Measurements from ENCODE around the gene CDKAL1.

CDKAL1 gene

DNA sequence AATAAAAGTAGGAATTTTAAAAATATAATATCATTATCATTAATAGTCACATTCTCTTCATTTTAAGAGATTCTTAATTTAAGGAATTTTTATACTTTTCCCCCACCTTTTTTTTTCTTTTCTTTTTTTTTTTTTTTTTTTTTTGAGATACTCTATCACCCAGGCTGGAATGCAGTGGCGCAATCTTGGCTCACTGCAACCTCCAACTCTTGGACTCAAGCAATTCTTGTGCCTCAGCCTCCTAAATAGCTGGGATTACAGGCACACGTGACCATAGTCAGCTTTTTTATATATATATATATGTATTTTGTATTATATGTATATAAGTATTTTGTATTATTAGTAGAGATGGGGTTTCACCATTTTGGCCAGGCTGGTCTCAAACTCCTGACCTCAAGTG is 457.7 kb downstream of the CDKAL1 start:
- no peak for DNase-seq

DNA sequence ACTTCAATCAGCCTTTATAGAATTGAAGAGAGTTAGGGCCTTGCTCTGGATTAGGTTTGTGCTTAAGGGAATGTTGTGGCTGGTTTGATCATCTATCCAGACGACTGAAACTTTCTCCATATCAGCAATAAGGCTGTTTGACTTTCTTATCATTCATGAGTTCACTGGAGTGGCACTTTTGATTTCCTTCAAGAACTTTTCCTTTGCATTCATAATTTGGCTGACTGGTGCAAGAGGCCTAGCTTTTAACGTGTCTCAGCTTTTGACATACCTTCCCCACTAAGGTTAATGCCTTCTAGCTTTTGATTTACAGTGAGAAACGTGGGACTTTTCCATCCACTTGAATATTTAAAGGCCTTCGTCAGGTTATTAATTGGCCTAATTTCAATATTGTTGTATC is 461.8 kb downstream of the CDKAL1 start:
- DNase-seq: no peak

DNA sequence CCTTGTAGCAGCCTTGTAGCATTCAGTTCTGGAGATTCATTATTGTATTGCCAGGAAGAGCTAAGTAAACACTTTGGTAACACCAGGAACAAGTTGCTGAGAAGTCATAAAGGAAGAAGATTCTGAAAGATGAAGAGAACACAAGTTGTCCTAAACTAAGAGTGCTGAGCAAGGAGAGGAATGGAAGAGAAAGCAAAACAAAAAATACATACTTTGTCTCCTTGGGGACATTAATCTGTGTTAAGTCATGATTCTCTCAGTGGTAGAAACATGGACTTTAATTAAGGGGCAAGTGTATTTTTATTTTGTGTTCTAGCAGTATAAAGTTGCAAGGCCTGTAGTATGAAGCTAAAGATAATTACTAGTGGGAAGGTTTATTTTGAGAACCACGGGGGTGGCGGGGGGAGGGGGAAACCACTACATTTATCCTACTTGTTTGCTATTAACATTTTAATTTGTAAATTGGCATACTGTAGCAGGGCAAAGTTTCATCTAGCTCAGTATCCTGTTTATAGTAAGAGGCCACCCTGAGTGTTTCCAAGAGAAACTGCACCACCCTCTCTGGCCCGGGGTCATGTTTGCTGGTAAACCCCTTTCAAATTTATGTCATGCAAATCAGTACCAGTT is 463.0 kb downstream of the CDKAL1 start:
- DNase-seq: no peak

DNA sequence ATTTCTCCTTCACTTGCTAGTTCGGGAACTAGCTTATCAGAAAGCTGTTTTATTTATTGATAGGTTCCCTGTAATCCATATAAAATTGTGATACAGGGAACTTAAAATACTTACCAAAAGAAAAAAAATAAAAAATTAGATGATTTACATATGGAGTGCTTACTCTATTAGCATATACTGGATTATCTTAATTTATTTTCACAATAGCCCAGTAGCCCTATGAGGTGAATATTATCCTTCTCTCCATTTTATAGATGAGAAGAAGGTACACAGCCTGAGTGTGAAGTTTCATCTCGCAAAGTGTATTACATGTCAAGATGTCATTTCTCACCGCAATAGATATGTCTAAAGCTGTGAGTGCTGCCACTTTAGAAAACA is 463.5 kb downstream of the CDKAL1 start:
- DNase-seq: no peak

DNA sequence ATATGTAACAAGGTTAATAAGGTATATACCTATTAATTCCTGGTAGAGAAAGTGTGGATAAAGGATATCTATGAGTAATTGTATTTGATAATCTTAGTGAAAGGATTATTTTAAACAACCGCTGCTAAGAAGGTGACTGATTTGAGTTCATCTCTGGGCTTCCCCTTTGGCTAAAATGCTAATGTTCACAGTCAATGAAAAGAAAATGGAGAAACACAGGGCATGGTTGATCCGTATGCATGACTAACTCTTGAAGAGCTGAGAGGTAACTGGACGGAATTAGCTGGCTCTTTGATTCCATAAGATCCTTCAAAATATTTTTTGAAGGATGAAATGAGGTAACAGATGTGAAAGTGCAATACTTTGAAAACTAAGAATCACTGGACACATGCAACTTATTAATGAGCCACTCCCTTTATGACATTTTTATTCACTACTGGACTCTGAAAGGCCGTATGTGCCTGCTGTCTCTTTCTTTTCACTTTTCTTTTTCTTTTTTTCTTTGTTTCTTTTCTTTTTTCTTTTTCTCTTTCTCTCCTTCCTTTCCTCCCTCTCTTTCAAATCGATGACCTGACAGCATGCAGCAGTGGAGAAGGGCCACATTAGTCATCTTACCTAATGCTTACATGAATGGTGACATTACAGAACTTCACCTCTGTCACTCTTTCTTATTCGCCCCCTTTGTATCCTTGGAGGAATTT is 464.6 kb downstream of the CDKAL1 start:
- DNase-seq: no peak

DNA sequence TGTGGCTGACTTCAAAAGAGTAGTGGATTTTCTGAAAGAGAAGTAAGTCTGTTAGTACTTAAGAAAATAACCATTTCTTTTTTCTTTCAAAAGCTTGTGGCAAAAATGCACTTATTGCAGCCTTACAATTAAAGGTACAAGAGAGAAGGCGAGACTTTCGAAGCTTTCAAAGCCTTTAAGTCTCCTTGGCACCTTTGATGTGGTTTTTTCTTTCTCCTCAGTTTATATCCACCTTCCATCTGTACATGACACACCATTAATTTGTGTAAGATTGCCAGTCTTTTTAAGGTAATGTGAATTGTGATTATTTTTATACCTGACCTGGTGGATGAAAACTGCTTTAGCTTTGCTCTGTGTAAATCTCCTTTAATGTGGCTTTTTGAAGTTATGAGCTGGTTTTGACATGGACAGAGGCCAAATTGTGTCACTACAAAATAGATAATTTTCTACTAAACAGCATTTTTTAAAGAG is 466.1 kb downstream of the CDKAL1 start:
- no peak for DNase-seq

- DNase-seq: no peak
Measured at GRCh38 chr6:21001736-21002135, 467.5 kb downstream of the CDKAL1 start.

- DNase-seq: no peak
Measured at GRCh38 chr6:21003780-21004541, 469.7 kb downstream of the CDKAL1 start.

- no peak for DNase-seq
Measured at GRCh38 chr6:21005816-21006570, 471.7 kb downstream of the CDKAL1 start.

DNA sequence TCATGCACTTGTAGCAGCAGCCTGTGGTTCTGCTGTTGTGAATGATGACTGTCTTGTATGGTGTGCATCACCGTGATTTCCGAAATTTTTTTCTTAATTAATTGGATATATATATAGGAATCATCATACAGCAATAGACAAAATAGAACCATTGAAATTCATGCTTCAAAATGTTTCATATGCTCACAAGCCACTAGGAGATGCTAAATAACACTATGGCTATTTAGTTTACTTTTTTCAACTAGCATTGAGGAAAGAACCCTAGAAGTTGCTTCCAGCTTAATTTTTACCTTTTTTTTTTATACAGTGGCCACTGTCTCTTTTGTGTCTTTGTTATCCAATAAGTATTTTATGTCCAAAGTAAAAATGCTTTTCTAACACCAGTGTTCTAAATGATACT is 485.4 kb downstream of the CDKAL1 start:
- no peak for DNase-seq

DNA sequence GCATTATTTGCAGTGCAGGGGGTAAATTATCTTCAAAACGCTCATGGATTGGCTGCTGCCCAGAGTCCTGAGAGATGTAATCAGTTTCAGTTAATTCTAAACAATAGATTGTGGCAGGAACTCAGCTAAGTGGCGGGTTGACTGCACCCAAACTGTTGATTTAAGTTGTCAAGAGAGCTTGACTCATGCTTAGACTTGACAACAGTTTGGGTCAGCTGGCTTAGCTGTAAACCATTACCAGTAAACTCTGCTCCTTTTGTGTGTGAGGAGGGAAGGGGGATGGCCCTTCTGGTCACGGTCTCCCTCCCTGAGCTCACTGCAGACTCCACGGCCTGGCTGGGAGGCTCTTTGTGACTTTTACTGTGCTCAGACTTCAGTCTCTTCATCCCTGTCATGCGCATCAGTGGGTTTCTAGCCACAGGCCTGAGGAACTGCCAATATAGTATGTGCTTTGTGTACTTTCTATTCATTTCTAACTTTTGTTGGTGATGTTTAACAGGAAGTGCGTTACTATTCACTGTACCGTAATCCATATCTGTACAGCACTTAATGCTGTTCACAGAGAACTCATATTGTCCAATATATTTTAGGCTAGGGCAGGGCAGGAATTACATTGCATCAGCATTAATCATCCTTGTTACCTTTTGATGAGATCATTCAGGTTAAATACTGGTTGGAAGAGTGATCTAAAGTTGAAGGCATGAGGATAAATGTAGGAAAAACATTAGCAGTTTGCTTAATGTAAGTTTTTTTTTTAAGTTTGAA is 488.3 kb downstream of the CDKAL1 start:
- no peak for DNase-seq

GRCh38 chr6:21023210-21023609 is 489.0 kb downstream of the CDKAL1 start:
- DNase-seq: no peak

DNA sequence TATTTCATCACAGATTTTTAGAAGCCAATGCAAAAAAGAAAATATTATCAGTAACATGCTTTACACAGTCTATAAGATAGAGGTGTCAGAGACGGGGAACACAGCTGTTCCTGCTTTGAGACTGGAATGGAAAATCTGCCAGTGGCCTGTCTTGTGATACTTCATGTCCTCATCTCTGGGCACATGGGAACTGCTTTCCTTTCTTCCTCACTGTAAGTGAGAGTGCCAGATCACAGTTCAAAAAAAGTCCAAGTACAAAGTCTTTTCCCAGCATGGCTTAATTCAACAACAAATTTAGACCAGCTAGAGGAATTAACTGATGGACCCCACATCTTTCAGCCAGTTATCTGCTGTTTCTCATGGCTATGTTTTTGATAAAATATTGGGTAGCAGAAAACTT is 490.4 kb downstream of the CDKAL1 start:
- DNase-seq: no peak

DNA sequence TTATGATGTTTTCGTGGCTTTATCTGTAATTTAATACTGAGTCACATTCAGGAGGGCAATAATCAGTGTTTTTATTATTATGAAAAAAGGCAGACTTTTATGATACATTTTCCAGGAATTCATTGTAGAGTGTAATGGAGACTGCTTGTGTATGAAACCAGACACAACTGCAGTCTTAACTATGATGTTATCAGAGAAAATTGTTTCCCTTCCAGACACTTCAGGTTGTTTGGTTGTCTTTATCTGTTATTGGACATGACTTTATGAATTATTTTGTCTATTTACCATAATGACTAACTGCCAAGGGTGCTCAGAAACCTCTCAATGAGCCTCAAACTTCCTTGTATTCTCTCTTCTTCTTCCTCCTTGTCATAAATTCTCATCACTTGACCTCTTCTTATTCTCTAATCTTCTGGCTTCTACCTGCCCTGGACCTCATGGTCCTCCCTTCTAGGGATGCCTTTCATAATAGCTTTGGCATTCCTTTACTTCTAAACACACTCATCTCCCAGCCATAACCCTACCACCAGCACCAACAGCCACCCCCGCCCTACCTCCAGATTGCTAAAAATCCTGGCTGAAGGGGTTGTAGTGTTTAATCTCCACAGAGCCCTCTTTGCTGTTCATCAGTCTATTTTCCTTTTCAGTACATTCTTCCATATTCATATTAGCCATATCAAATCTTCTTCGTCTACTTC is 492.5 kb downstream of the CDKAL1 start:
- DNase-seq: no peak

DNA sequence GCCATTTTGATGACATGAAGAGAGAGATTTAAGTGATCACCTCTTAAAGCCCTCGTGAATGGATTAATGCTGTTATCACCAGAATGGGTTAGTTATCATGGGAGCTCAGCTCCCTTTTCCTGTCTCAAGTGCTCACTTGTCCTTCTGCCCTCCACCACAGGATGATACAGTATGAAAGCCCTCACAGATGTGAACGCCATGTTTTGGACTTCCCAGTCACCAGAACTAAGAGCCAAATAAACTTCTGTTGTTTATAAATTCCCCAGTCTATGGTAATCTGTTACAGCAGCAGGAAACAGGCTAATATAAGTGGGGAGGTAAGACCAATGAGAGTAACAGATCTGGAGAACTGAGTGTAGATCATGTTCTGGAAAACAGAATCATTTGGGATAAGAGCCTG is 493.2 kb downstream of the CDKAL1 start:
- no peak for DNase-seq

- DNase-seq: no peak
Measured at GRCh38 chr6:21031182-21031581, 496.9 kb downstream of the CDKAL1 start.

DNA sequence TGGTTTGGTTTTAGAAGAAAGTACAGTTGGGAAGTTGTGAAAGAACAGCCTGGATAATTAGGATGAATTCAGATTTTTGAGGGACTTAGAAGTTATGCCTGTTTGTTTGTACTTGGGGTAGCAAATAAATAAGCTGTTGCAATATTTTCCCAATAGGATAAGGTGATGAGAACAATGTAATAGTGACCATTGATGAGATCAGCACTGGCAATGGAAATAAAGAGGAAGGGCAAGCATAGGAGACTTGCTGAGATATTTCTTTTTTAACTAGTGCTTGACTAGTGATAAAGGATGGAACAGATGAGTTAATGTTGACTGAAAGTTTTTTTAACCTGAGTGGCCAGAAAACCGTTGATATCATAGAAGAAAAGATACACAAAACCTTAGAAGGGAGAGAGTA is 498.8 kb downstream of the CDKAL1 start:
- DNase-seq: no peak

GRCh38 chr6:21033575-21034026 is 499.3 kb downstream of the CDKAL1 start:
- DNase-seq: no peak

- DNase-seq: no peak
Measured at GRCh38 chr6:21034345-21034744, 500.1 kb downstream of the CDKAL1 start.

DNA sequence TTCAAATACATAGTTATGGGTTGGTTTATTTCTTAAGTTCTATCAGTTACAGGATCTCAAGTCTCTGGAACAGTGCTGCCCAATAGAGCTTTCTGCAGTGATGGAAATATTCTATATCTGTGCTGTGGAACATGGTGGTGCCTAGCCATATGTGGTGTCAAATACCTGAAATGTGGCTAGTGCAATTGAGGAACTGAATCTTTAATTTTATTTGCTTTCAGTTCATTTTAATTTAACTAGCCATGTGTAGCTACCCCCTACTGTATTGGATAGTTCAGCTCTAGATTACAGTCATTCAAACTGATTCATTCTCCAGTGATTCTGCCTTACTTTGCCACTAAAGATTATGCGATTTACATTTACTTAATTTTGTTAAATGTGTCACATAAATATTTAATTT is 503.2 kb downstream of the CDKAL1 start:
- no peak for DNase-seq

GRCh38 chr6:21039926-21040325 is 505.7 kb downstream of the CDKAL1 start:
- DNase-seq: no peak

Measured in activated CD4-positive, alpha-beta T cell treated with anti-CD3 and anti-CD28 coated beads, Interleukin-2, amount 50 U/mL, for 1 hour (primary cell).